ENCODE data around the gene ZNF594.
"Not testable (repeated sequence)": the region's sequence is repeated elsewhere in the genome, so short reads cannot be mapped to it uniquely, and the experiment has no call there.

DNA sequence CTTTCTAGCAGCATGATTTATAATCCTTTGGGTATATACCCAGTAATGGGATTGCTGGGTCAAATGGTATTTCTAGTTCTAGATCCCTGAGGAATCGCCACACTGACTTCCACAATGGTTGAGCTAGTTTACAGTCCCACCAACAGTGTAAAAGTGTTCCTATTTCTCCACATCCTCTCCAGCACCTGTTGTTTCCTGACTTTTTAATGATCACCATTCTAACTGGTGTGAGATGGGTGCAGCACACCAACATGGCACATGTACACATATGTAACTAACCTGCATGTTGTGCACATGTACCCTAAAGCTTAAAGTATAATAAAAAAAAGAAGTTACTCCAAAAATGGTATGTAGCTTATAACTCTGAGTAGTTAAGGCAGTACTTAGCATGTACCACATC, 31.0 kb downstream of the ZNF594 start:
- TF ChIP-seq EZH2 (IDR thresholded peaks at IDR 0.05); POLR2AphosphoS5 (IDR thresholded peaks at IDR 0.05; ENCODE audit: borderline replicate concordance, low read depth, low read length); FOXP2 (optimal IDR thresholded peaks at IDR 0.05; ENCODE audit: control extremely low read depth, extremely low read length, insufficient read depth): not testable (repeated sequence)
